ENCODE data around the gene SH3PXD2A. TPM values are rescaled to one million over a fixed set of nuclear protein-coding genes. Genes with fewer than 3 reads are reported as not detected.

Gene SH3PXD2A
- total RNA-seq, 1 experiment from 2014 or later: 4.5 TPM

DNA sequence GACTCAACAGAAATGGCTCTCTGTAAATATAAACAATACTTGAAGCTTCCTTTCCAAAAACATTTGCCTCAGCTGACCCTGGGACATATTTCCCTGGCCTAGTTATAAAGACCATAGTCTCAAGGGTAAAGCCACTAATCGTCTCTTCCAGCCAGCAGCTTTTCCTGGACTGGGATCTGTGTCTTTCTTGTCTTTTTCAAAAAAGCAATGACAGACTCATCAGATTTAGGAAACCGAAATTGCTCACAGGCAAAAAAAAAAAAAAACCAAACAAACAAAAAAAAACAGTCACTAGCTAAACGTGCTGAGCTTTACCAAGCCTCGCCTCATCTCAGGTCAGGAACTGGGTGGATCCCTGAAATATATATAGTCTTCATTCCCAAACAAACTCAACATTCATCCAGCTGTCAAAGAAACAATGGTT, 39.1 kb upstream of the SH3PXD2A start:
- H3K9me3 ChIP-seq (ENCODE audit: control insufficient read depth, low read depth, low read length): no peaks in the 10 kb centered on the region
- no peak overlapping the region for H4K5ac ChIP-seq (ENCODE audit: insufficient read length, low read depth, low read length)
- no peak overlapping the region for H2AFZ ChIP-seq (ENCODE audit: low read length)
- Mint-ChIP-seq H3K27ac (peak overlapping the region in 2 of 3 experiments; percentile 44 to 56; a peak in 1 of 7 replicates), H3K27me3 (ENCODE audit: low read depth) (no peaks in the 10 kb centered on the region), H3K36me3 (ENCODE audit: insufficient read depth in 1 of 3, low read depth in 3 of 3) (peaks cover 0 to 16% (median 9%) of the 10 kb centered on the region in 3 experiments; a peak in 5 of 7 replicates), H3K4me3 (no peak overlapping the region), H3K9me3 (no peaks in the 10 kb centered on the region), H3K4me1 (peaks cover 11 to 12% of the 10 kb centered on the region in 2 experiments)
- no peaks in the 10 kb centered on the region for H3K23me2 ChIP-seq (ENCODE audit: insufficient read length, low read depth, low read length, poor library complexity, severe bottlenecking)
- no peak for DNase-seq
- no peaks in the 10 kb centered on the region for H3K79me2 ChIP-seq (ENCODE audit: insufficient read depth, low read length)
- no peaks in the 10 kb centered on the region for H3K27me3 ChIP-seq (ENCODE audit: insufficient read depth, low read length)
- no peak overlapping the region for H3K9ac ChIP-seq (ENCODE audit: extremely low read depth, insufficient read length, low read length)
- no peak overlapping the region for H2BK12ac ChIP-seq (ENCODE audit: insufficient read length, low read depth, low read length)
- TF ChIP-seq, protein P1, sequence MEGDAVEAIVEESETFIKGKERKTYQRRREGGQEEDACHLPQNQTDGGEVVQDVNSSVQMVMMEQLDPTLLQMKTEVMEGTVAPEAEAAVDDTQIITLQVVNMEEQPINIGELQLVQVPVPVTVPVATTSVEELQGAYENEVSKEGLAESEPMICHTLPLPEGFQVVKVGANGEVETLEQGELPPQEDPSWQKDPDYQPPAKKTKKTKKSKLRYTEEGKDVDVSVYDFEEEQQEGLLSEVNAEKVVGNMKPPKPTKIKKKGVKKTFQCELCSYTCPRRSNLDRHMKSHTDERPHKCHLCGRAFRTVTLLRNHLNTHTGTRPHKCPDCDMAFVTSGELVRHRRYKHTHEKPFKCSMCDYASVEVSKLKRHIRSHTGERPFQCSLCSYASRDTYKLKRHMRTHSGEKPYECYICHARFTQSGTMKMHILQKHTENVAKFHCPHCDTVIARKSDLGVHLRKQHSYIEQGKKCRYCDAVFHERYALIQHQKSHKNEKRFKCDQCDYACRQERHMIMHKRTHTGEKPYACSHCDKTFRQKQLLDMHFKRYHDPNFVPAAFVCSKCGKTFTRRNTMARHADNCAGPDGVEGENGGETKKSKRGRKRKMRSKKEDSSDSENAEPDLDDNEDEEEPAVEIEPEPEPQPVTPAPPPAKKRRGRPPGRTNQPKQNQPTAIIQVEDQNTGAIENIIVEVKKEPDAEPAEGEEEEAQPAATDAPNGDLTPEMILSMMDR (conservative IDR thresholded peaks at IDR 0.05): no peak
- no peak overlapping the region for H2BK15ac ChIP-seq (ENCODE audit: low read depth, low read length)
- no peak overlapping the region for H4K91ac ChIP-seq (ENCODE audit: insufficient read length, low read depth, low read length)
- no peak overlapping the region for H4K8ac ChIP-seq (replicated peaks; ENCODE audit: insufficient read length, low read depth, low read length)
- no peak overlapping the region for H2AK5ac ChIP-seq (ENCODE audit: insufficient read length, low read length)
- no peaks in the 10 kb centered on the region for H4K20me1 ChIP-seq (ENCODE audit: control insufficient read depth, insufficient read depth, insufficient read length)
- no peak overlapping the region for H3K4me2 ChIP-seq (ENCODE audit: insufficient read depth, insufficient read length, low read length)
- no peaks in the 10 kb centered on the region for H3K79me1 ChIP-seq (ENCODE audit: insufficient read depth, low read depth, low read length, poor library complexity, severe bottlenecking)
- H3K27ac ChIP-seq (ENCODE audit: insufficient read length, low read depth, low read length): no peak overlapping the region
- H2BK120ac ChIP-seq (ENCODE audit: low read depth, low read length, poor library complexity, severe bottlenecking): no peak overlapping the region
- no peak overlapping the region for H3K18ac ChIP-seq (ENCODE audit: insufficient read length, low read depth, low read length)
- H3K4ac ChIP-seq (ENCODE audit: low read depth, low read length): no peak overlapping the region
- no CpG with 5 or more reads among the region's 4 CpGs for WGBS (ENCODE audit: extremely low coverage, insufficient read length, low lambda C conversion rate)
- no peak overlapping the region for H2BK20ac ChIP-seq (ENCODE audit: low read depth, low read length, poor library complexity, severe bottlenecking)
- no peak overlapping the region for H3K56ac ChIP-seq (ENCODE audit: insufficient read length, low read depth, low read length)
- no peak overlapping the region for H3K23ac ChIP-seq (ENCODE audit: insufficient read length, low read depth, low read length)
- H3T11ph ChIP-seq (ENCODE audit: low read length): no peak overlapping the region
- no peak overlapping the region for H2BK5ac ChIP-seq (ENCODE audit: insufficient read length, low read length)
- no peak overlapping the region for H3K14ac ChIP-seq (ENCODE audit: insufficient read depth, low read length)
- no peaks in the 10 kb centered on the region for H3K4me1 ChIP-seq (ENCODE audit: insufficient read depth, low read length)

Measured in H9 (cell line).